Stromal cell of bone marrow (primary cell): ENCODE data around the gene EP300.
"Not testable (repeated sequence)": the region's sequence is repeated elsewhere in the genome, so short reads cannot be mapped to it uniquely, and the experiment has no call there.

Experiments
- DNase-seq: peaks from one replicate; pipeline ENCODE4 v3.0.0-alpha.2; 2012; ENCODE audit warnings: low read depth

The EP300 gene

DNA sequence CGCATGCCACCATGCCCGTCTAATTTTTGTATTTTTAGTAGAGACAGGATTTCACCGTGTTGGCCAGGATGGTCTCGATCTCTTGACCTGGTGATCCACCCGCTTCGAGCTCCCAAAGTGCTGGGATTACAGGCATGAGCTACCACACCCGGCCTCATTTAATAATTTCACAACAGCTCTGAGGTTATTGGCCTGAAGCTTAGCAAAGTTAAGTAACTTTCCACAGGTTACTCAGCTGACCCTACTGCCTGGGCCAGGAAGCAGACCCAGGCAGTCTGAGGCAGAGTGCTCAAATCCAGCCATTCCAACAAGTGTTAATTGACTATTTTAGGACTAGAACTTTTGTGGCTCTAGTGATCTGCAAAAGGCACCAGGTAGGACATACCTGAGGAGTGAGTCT lies 60.5 kb downstream of the EP300 start:
- no peak for DNase-seq

DNA sequence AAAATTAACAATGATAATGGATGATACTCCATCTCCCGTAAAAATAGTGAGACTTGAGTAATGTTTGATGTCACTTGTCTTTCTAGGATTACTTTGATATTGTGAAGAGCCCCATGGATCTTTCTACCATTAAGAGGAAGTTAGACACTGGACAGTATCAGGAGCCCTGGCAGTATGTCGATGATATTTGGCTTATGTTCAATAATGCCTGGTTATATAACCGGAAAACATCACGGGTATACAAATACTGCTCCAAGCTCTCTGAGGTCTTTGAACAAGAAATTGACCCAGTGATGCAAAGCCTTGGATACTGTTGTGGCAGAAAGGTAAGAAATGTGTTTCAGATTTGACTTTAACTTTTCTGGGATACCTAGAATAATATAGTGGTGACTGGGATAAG lies 64.7 kb downstream of the EP300 start:
- no peak for DNase-seq

- DNase-seq, result no peak
Observed at GRCh38 chr22:41169157-41169556, 76.8 kb downstream of the EP300 start.

DNA sequence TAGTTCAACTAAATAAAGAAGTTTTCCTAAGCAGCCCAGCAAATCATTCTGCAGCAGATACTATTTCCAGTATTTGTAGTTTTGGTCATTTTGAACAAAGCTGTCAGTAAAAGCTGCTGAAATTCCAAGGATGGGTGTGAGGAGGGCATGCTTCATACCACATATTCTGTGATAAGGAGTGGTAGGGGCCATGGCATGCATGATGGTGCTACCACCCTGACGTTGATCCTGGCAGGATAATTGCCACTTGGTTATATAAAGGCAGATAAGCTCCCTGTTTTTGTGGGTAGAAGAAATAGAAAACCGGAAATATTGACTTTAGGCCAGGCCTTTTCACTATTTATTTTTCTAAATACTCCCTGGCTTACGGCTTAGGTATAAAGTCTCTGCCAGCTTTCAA lies 79.6 kb downstream of the EP300 start:
- DNase-seq, result no peak

GRCh38 chr22:41175546-41175945 lies 83.2 kb downstream of the EP300 start:
- DNase-seq, result no peak

GRCh38 chr22:41177040-41177621 lies 84.7 kb downstream of the EP300 start:
- DNase-seq, result no peak

- DNase-seq, result no peak
Observed at GRCh38 chr22:41177622-41178424, 85.4 kb downstream of the EP300 start.

DNA sequence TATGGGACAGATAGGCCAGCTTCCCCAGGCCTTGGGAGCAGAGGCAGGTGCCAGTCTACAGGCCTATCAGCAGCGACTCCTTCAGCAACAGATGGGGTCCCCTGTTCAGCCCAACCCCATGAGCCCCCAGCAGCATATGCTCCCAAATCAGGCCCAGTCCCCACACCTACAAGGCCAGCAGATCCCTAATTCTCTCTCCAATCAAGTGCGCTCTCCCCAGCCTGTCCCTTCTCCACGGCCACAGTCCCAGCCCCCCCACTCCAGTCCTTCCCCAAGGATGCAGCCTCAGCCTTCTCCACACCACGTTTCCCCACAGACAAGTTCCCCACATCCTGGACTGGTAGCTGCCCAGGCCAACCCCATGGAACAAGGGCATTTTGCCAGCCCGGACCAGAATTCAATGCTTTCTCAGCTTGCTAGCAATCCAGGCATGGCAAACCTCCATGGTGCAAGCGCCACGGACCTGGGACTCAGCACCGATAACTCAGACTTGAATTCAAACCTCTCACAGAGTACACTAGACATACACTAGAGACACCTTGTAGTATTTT lies 86.1 kb downstream of the EP300 start:
- no peak for DNase-seq

DNA sequence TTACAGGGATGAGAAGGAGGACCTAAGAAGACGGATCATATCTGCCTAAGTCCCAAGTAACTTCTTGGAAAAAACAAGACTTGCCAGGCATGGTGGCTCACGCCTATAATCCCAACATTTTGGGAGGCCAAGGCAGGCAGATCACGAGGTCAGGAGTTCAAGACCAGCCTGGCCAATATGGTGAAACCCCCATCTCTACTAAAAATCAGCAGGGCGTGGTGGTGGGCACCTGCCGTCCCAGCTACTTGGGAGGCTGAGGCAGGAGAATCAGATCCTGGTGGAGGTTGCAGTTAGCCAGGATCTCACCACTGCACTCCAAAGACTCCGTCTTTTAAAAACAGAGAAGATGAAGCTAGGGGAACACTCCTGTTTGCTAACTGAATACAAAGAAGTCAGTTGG lies 88.0 kb downstream of the EP300 start:
- DNase-seq, result not testable (repeated sequence)

- no peak for DNase-seq
Observed at GRCh38 chr22:41180926-41181325, 88.5 kb downstream of the EP300 start.

DNA sequence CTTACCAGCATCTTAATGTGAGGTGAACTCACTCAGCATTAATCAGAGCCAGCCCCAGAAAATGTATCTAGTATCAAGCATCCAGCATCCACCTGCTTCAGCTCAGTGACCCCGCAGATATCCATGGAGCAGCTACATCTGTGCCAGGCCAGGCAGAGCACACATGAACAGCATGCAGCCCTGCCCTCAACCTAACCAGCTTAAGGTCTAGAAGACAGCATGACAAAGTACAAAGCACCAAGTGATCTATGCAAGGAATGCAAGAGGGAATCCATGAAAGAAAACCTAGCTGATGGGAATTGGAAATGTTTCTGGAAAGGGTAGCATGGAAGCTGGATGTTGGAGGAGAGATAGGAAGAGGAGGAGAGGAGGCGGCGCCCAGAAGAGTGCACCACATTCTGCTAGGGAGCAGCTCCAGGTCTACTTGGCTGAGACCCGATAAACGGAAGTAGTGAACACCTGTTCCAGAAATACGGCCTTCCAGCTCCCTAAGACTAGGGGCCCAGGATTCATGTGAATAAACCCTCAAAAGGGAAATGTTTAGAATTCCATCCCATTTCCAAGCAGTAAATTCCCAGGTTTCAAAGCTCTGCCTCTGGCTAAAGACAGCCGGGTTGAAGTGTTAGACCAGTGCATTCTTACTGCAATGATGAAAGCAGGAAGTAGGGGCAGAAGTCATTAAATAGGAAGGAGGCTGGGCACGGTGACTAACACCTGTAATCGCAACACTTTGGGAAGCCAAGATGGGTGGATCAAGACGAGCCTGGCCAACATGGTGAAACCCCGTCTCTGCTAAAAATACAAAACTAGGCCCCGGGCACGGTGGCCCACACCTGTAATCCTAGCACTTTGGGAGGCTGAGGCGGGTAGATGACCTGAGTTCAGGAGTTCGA lies 89.2 kb downstream of the EP300 start:
- DNase-seq, result peak; percentile 45

DNA sequence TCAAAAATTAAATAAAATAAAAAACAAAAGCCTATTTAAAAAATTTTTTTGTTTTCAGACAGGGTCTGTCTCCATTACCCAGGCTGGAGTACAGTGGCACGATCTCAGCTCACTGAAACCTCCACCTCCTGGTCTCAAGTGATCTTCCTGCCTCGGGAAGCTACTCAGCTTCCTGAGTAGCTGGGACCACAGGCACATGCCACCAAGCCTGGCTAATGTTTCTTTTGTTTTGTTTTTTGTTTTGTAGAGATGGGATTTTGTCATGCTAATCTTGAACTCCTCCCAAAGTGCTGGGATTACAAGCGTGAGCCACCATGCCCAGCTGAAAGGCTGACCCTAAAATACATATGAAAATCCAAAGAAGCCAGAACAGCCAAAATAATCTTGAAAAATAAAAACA lies 92.3 kb downstream of the EP300 start:
- no peak for DNase-seq

GRCh38 chr22:41191467-41191866 lies 99.1 kb downstream of the EP300 start:
- DNase-seq, result no peak

DNA sequence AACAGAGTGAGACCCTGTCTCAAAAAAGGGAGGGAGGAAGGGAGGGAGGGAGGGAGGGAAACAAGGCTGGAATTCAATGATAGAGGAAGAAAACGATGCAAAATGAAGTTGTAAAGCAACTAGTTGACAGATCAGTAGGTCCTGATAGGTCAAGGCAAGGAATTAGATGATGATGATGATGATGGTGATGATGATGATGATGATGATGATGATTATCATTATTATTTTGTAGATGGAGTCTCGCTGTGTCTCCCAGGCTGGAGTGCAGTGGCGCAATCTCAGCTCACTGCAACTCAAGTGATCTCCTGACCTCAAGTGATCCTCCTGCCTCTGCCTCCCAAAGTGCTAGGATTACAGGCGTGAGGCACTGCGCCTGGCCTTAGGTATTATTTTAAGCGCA lies 101.4 kb downstream of the EP300 start:
- no peak for DNase-seq

GRCh38 chr22:41197038-41197972 lies 104.9 kb downstream of the EP300 start:
- DNase-seq, result peak; percentile 28

DNA sequence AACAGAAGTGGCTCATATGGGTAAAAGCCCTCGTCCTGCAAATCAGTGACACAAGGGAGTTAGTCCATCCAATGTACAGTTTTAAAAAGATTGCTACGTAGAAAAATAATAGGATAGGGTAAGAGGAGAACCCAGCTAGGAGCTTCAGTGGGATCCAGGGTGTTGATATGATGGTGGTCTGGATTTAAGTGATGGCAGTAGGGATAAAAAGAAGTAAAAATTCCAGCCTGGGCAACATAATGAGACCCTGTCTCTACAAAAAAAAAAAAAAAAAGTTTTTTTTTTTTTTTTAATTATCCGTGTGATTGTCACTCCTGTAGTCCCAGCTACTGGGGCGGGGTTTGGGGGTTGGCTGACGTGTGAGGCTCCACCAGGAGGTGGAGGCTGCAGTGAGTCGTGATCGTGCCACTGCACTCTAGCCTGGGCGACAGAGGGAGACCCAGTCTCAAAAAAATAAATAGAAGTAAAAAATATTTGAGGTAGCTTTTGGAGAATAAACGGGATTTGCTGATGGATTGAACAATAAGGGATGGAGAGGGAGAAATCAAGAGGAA lies 105.7 kb downstream of the EP300 start:
- no peak for DNase-seq

DNA sequence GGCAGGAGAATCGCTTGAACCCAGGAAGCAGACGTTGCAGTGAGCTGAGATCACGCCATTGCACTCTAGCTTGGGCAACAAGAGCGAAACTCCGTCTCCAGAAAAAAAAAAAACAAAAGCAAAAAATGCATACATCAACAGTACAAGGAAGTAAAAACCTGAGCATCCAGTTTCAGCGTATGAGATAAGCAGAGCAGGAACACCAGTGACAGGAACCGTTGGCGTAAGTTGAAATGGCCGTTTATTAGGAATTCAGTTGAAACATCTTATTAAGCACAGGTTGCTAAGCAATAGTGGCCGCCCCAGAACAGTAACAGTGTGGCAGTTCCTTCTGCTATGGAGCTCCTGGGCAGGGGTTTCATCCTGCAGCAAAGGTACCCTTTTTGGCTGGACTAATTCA lies 108.7 kb downstream of the EP300 start:
- DNase-seq, result no peak

GRCh38 chr22:41203118-41203517 lies 110.7 kb downstream of the EP300 start:
- DNase-seq, result no peak

- no peak for DNase-seq
Observed at GRCh38 chr22:41204066-41204465, 111.7 kb downstream of the EP300 start.

DNA sequence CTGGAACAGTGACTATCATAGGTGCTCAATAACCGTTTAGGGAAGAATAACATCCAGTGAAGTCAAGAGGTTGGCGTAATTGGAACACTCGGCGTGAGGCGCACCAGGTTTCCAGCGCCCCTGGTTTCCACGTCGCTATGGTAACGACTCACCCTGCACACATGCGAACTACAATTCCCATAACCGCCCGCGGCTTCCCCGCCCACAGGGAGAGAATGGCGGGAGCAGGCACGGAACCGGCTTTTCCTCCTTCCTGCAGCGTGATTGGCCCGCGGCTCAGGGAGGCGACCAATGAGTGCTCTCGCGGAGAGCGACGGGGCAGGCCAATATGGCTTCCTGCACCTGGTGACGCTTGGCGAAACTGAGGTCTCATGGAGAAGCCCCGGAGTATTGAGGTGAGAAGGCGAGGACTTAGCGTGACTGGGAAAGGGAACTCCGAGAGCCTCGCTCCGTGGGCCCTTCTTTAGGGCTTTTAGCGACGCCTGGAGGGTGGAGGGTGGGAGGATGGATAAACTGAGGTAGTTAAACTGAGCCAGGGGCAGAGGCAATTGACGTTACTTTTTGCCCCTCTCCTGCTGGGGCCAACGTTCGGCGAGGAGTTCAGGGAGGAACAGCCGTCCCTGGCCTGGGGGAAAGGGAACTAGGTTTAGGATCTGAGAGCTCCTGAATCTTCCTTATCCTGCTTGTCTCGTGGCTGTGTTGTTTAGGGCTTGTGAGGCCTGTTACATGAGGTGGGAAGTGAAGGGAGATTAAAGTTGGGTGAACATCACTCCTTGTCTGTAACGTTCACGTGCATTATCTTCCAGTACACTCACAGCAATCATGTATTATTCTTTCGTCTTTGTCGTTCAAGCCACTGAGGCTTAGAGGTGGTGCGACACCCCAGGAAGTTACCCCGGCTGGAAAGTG lies 112.9 kb downstream of the EP300 start, which contains the start of gene L3MBTL2:
L3MBTL2 (plus strand) TSS at position 321 of the 909 bp plus-strand sequence; CDS start at position 372, 51 bp downstream.
- DNase-seq, result peak; percentile 95
